Loucy (cell line): Measurements from ENCODE around the gene NTNG1.
A peak's percentile ranks its signal among the peaks of the same experiment; 100 is the strongest.

ENCODE experiments used
- EZH2phosphoT487 ChIP-seq: fragments of 200-600 bp; IDR thresholded peaks from 2 replicates; pipeline ENCODE4 v1.6.1; 2018; ENCODE audit warnings: antibody characterized with exemption, mild to moderate bottlenecking, moderate library complexity, borderline replicate concordance
- TF ChIP-seq, protein P1 (sequence below): fragments of 200-600 bp; sonication (generic); conservative IDR thresholded peaks from 2 replicates; pipeline ENCODE4 v1.5.1; 2014; ENCODE audit warnings: mild to moderate bottlenecking, antibody characterized with exemption, low read length

DNA sequence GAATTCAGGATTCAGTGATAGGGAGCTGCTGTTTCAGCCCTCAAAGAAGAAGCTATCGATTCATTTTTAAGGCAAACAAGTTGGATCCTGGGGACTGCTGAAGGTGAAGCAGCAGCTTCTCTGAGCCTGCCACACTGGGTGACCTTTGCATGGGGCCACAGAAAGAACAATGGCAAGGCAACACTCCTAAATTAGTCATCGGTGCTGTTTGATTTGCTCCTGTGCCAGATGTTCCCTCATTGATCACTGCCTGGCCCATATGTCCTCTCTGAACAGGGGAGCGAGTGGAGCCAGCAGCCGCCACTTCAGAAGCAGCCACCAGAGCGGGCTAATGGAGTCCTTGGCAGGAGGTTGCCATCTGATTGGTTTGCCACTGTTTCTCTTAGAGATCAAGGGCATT is 391.5 kb downstream of the NTNG1 start:
- TF ChIP-seq, protein P1, sequence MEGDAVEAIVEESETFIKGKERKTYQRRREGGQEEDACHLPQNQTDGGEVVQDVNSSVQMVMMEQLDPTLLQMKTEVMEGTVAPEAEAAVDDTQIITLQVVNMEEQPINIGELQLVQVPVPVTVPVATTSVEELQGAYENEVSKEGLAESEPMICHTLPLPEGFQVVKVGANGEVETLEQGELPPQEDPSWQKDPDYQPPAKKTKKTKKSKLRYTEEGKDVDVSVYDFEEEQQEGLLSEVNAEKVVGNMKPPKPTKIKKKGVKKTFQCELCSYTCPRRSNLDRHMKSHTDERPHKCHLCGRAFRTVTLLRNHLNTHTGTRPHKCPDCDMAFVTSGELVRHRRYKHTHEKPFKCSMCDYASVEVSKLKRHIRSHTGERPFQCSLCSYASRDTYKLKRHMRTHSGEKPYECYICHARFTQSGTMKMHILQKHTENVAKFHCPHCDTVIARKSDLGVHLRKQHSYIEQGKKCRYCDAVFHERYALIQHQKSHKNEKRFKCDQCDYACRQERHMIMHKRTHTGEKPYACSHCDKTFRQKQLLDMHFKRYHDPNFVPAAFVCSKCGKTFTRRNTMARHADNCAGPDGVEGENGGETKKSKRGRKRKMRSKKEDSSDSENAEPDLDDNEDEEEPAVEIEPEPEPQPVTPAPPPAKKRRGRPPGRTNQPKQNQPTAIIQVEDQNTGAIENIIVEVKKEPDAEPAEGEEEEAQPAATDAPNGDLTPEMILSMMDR, result 0 out of 2 replicates have a peak, but pooled peaks have one; percentile 10
- TF ChIP-seq EZH2phosphoT487, result no peak
